ENCODE results near the gene PHRF1.
"Not testable (repeated sequence)": the region's sequence is repeated elsewhere in the genome, so short reads cannot be mapped to it uniquely, and the experiment has no call there.

Gene PHRF1

GRCh38 chr11:569158-569885 is 6.9 kb upstream of the PHRF1 start:
- in situ Hi-C loops (cut with HindIII; ENCODE audit: low sequenced_read_pairs): no loop called here
- no peak for TF ChIP-seq CTCF (IDR thresholded peaks at IDR 0.05; ENCODE audit: low read depth, low read length, missing control alignments)
- peak overlapping the region; percentile 48 for H3K4me3 ChIP-seq (ENCODE audit: low read depth, low read length)

GRCh38 chr11:571802-572185 is 4.5 kb upstream of the PHRF1 start:
- no peak overlapping the region for H3K4me3 ChIP-seq (ENCODE audit: low read depth, low read length)
- in situ Hi-C loops (cut with HindIII; ENCODE audit: low sequenced_read_pairs): no loop called here
- no peak for DNase-seq (ENCODE audit: low read depth)
- no peak for TF ChIP-seq CTCF (IDR thresholded peaks at IDR 0.05; ENCODE audit: low read depth, low read length, missing control alignments)

More at GRCh38 chr11:569158-569885, 6.9 kb upstream of the PHRF1 start:
- no peak for DNase-seq (ENCODE audit: low read depth)

GRCh38 chr11:573146-573759 is 3.0 kb upstream of the PHRF1 start:
- in situ Hi-C loops (cut with HindIII; ENCODE audit: low sequenced_read_pairs): no loop called here
- no peak for TF ChIP-seq CTCF (IDR thresholded peaks at IDR 0.05; ENCODE audit: low read depth, low read length, missing control alignments)
- no peak for DNase-seq (ENCODE audit: low read depth)
- H3K4me3 ChIP-seq (ENCODE audit: low read depth, low read length): no peak overlapping the region

GRCh38 chr11:574031-574570 is 2.2 kb upstream of the PHRF1 start:
- in situ Hi-C loops (cut with HindIII; ENCODE audit: low sequenced_read_pairs); H3K4me3 ChIP-seq (ENCODE audit: low read depth, low read length); DNase-seq (ENCODE audit: low read depth): not testable (repeated sequence)

- H3K4me3 ChIP-seq (ENCODE audit: low read depth, low read length): peak overlapping the region; percentile 60
- DNase-seq (ENCODE audit: low read depth): no peak
- TF ChIP-seq CTCF (IDR thresholded peaks at IDR 0.05; ENCODE audit: low read depth, low read length, missing control alignments): no peak
- in situ Hi-C loops (cut with HindIII; ENCODE audit: low sequenced_read_pairs): no loop called here
Observed at GRCh38 chr11:574632-575312, 1.5 kb upstream of the PHRF1 start.

GRCh38 chr11:575313-575995 is 816 bp upstream of the PHRF1 start:
- no peak for DNase-seq (ENCODE audit: low read depth)
- no peak for TF ChIP-seq CTCF (IDR thresholded peaks at IDR 0.05; ENCODE audit: low read depth, low read length, missing control alignments)
- peak overlapping the region; percentile 60 for H3K4me3 ChIP-seq (ENCODE audit: low read depth, low read length)
- in situ Hi-C loops (cut with HindIII; ENCODE audit: low sequenced_read_pairs): no loop called here
